ENCODE results near the gene ITGB7. TPM values are rescaled to one million over a fixed set of nuclear protein-coding genes. Genes with fewer than 3 reads are reported as not detected.

The ITGB7 gene
- total RNA-seq, 1 donor from 2014 or later, result 137 TPM

DNA sequence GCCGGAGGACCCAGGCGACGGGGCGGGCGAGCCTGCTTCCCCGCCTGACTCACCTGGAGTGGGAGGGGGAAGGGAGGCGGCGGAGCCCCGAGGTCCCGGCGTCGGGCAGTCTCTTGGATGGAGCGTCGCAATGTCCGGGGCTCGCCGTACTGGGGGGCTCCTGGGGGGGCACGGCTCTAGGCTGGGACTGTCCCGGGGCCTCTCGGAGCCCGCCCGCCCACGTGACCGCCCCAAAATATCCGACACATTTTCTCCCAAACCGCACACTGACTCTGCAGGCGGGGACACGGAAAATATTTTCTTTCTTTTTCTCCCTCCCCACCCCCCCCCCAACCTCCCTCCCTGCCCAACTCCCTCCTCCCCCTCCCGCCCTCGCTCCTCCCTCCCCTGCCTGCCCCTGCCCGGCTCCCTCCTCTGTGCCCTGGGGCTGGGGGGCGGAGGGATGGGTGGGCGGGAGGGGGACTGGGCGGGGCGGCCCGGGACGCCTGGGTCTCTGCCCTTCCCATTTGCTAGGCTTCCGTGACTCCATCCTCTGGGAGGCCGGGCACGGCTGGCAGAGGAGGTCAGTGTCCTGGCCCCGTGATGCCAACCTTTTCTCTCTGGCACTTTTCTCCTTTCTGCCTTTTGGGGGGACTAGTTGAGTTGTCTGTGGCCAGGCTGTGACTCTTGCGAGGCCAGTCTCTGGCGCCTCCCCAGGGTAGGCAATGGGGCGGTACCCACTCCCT is 25.0 kb upstream of the ITGB7 start, which contains the start of gene RARG:
Gene RARG, minus strand, starts transcription at position 289 of the 725 bp plus-strand sequence. CDS start 4,664 bp downstream, outside the sequence.
- H3K9me3 Mint-ChIP-seq, result no peaks in the 10 kb centered on the region

GRCh38 chr12:53231671-53231920 is 24.5 kb upstream of the ITGB7 start:
- Mint-ChIP-seq H3K9me3 (no peaks in the 10 kb centered on the region), H3K27me3 (peaks cover 2% of the 10 kb centered on the region), H3K27ac (no peak overlapping the region), H3K4me3 (peak overlapping the region; percentile 57), H3K4me1 (peaks cover 31% of the 10 kb centered on the region), H3K36me3 (ENCODE audit: low read depth) (no peaks in the 10 kb centered on the region)
- POLR2A ChIA-PET, result interaction anchor here (1.4 kb wide), 1 partner anchor 11 kb away, joined by 6 read pairs; no protein-coding TSS in a partner anchor
- DNase-seq (no peak), ATAC-seq (ENCODE audit: low read depth) (no peak)
- intact Hi-C loops (cut with micrococcal nuclease), result no loop called here
- CTCF ChIA-PET, result interaction anchor here (0.6 kb wide), 1 partner anchor 83 kb away, joined by 5 read pairs; no protein-coding TSS in a partner anchor
- no peak for TF ChIP-seq CTCF (IDR thresholded peaks at IDR 0.05)

More for the DNA sequence above, 25.0 kb upstream of the ITGB7 start, which contains the start of gene RARG:
- Mint-ChIP-seq H3K4me1 (peaks cover 36% of the 10 kb centered on the region), H3K4me3 (peak within 1 kb of the TSS; percentile 81), H3K27me3 (peaks cover 2% of the 10 kb centered on the region), H3K36me3 (ENCODE audit: low read depth) (no peaks in the 10 kb centered on the region), H3K27ac (no peak within 1 kb of the TSS)
- DNase-seq, result no peak
- POLR2A ChIA-PET, result interaction anchor here (1.4 kb wide), 1 partner anchor 11 kb away, joined by 6 read pairs; no protein-coding TSS in a partner anchor
- ATAC-seq (ENCODE audit: low read depth), result peak; percentile 67
- no peak for TF ChIP-seq CTCF (IDR thresholded peaks at IDR 0.05)
- CTCF ChIA-PET, result interaction anchor here (0.6 kb wide), 1 partner anchor 83 kb away, joined by 5 read pairs; no protein-coding TSS in a partner anchor
- intact Hi-C loops (cut with micrococcal nuclease), result loop anchor here (1.0 to 2.0 kb wide), 2 partner anchors 11 to 25 kb away; no protein-coding TSS in a partner anchor

DNA sequence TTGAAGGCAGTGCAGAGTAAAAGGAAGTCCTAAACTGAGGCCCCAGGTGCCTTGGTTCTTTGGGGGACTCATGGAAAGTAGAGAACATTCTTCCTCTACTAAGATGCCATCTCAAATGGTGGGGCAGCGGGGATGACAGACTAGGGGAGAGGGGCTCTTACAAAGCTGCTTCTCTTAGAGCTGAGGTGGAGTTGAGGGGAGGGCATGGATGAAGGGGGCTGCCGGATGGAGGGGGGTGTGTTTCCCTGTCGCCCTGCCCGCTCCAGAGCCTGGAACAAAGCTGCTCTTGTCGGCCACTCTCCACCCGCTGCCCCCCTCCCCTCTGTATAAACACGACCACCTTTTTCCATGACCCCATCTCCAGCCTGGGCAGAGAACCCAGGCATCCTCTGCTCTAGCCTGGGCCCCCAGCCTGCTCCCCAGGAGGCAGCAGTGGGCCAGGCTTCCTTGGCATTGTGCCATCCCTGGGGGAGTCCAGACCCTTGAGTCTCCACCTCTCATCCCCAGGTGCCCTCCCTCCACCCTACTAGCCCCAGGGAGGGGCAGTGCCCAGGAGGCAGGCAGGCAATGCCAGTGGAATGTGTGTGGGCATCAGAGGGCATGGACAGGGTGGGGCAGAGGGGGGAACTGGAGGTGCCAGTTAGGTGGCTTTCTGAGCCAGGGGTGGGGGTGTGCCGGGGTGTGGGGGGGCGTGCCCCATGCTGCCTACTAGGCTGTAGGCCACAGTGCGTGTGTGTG is 23.2 kb upstream of the ITGB7 start:
- no peak for TF ChIP-seq CTCF (IDR thresholded peaks at IDR 0.05)
- ATAC-seq (ENCODE audit: low read depth), result no peak
- intact Hi-C loops (cut with micrococcal nuclease), result no loop called here
- no peak overlapping the region for H3K4me3 Mint-ChIP-seq
- H3K9me3 Mint-ChIP-seq, result no peaks in the 10 kb centered on the region
- H3K27me3 Mint-ChIP-seq, result peaks cover 2% of the 10 kb centered on the region
- POLR2A ChIA-PET, result interaction anchor here (0.6 to 1.1 kb wide), 3 partner anchors 10 to 129 kb away, joined by 3 to 9 read pairs (median 3); no protein-coding TSS in a partner anchor
- peaks cover 18% of the 10 kb centered on the region for H3K4me1 Mint-ChIP-seq
- no peaks in the 10 kb centered on the region for H3K36me3 Mint-ChIP-seq (ENCODE audit: low read depth)
- CTCF ChIA-PET, result interaction anchor here (0.8 kb wide), 1 partner anchor 58 kb away, joined by 3 read pairs; no protein-coding TSS in a partner anchor
- no peak overlapping the region for H3K27ac Mint-ChIP-seq
- no peak for DNase-seq

- DNase-seq (no peak), ATAC-seq (ENCODE audit: low read depth) (no peak)
- Mint-ChIP-seq H3K27ac (no peak overlapping the region), H3K27me3 (peaks cover 2% of the 10 kb centered on the region), H3K9me3 (no peaks in the 10 kb centered on the region), H3K4me3 (no peak overlapping the region), H3K4me1 (peaks cover 16% of the 10 kb centered on the region), H3K36me3 (ENCODE audit: low read depth) (no peaks in the 10 kb centered on the region)
- intact Hi-C loops (cut with micrococcal nuclease), result no loop called here
- ChIA-PET CTCF (interaction anchor here (0.8 to 1.0 kb wide), 3 partner anchors 15 to 195 kb away, joined by 3 read pairs; no protein-coding TSS in a partner anchor), POLR2A (interaction anchor here (0.6 to 1.1 kb wide), 3 partner anchors 9 to 128 kb away, joined by 3 to 9 read pairs (median 3); no protein-coding TSS in a partner anchor)
- no peak for TF ChIP-seq CTCF (IDR thresholded peaks at IDR 0.05)
These were observed 22.4 kb upstream of the ITGB7 start for GRCh38 chr12:53229454-53229853.

DNA sequence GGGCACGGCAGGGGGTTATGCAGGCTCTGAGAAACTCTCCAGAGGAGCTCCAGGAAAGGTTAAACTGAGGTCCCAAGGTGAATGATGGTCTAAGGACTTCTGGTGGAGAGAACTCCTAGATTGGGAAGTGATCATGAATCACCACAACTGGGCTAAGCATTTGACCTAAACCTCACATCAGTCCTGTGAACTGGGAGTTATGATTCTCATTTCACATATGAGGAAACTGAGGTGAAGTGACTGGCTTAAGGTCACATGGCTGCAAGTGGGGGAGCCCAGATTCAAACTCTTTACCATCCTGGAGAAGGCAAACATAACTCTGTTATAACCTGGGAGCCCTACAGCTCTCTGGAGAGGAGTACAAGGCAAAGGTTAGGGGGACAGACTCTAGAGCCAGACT is 20.8 kb upstream of the ITGB7 start:
- intact Hi-C loops (cut with micrococcal nuclease), result no loop called here
- ATAC-seq (ENCODE audit: low read depth) (no peak), DNase-seq (no peak)
- peaks cover 12% of the 10 kb centered on the region for H3K4me1 Mint-ChIP-seq
- H3K36me3 Mint-ChIP-seq (ENCODE audit: low read depth), result no peaks in the 10 kb centered on the region
- no peaks in the 10 kb centered on the region for H3K9me3 Mint-ChIP-seq
- no peak overlapping the region for H3K4me3 Mint-ChIP-seq
- TF ChIP-seq CTCF (IDR thresholded peaks at IDR 0.05), result no peak
- ChIA-PET POLR2A (interaction anchor here (0.6 kb wide), 1 partner anchor 8 kb away, joined by 3 read pairs; no protein-coding TSS in a partner anchor), CTCF (no interaction called here)
- no peak overlapping the region for H3K27ac Mint-ChIP-seq
- no peaks in the 10 kb centered on the region for H3K27me3 Mint-ChIP-seq
